Subcutaneous adipose tissue (tissue), 4 donors: ENCODE measurements around the gene INPP4A. TPM values are rescaled to one million over a fixed set of nuclear protein-coding genes. Genes with fewer than 3 reads are reported as not detected.

Source experiments
- CTCF ChIP-seq: fragments of 450-650 bp; IDR thresholded peaks from one replicate; pipeline ENCODE4 v1.5.1; 2016; ENCODE audit warnings: low read depth, mild to moderate bottlenecking, control low read depth, antibody characterized with exemption, moderate library complexity
- total RNA-seq, 4 donors: library from RNA; depleted of rRNA; stranded (reverse); fragments of >200 nt; gene quantifications; one replicate each; pipeline ENCODE4 v1.1.0, GENCODE V29; 2016

The INPP4A gene
- total RNA-seq, 4 donors from 2014 or later = 18.9 to 38.2 (median 22.0) TPM

GRCh38 chr2:98445177-98445682 is 572 bp downstream of the INPP4A start:
- no peak for TF ChIP-seq CTCF

GRCh38 chr2:98445683-98446581 is 1.3 kb downstream of the INPP4A start:
- TF ChIP-seq CTCF = no peak

DNA sequence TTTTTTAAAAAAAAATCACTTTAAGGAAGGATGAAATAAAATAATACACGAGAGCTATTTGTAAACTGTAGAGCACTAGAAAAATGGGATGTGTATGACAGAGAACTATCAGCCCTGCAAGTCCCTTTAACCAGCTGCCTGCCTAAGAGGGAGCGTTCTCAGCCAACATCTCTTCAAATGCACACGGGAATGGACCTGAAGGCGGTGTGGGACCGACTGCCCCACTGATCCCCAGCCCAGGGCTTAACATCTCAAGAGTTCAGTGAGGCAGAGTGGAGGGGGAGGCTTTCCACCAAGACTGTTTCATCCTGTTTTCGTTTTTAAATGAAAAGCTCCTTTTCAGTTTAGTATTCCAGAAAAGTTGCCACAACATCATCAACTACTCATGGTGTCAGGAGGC is 2.2 kb downstream of the INPP4A start:
- no peak for TF ChIP-seq CTCF

- no peak for TF ChIP-seq CTCF
Observed at GRCh38 chr2:98448441-98449145, 3.9 kb downstream of the INPP4A start.

- no peak for TF ChIP-seq CTCF
Observed at GRCh38 chr2:98452396-98453027, 7.9 kb downstream of the INPP4A start.

DNA sequence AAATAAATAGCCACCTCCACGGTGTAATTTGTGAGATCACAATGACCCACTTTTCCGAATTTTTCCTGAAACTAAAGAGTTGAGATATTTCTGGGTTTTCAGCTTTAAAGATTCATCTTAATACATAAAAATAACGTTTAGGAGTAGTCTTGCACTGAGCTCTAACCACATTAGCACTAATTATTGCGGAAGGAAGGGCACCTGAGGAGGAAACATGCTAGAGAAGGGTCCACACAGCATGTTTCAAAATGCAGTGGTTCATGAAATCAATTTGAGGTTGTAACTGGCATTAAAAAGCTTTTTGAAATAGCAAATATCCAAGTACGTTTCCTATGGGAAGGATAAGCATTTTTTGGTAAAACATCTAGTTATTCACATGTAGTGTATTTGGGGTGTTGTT is 8.4 kb downstream of the INPP4A start:
- TF ChIP-seq CTCF = no peak

DNA sequence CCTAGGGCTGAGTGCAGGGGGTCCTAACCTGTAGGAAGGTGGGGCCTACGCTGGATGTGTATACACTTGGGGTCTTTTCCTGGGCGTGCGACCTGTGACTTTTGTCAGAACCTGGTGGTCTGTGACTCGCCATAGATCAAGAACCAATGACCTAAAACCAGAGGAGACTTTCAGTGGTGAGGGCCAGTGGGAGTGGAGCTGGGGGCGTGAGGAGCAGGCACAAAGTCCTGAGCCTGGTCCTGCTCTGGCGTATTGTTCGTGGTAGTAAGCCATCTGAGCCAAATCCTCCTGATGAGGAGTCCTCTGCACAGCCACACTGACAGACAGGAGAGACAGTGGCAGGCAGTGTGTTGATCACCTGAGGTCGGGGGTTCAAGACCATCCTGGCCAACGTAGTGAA is 8.9 kb downstream of the INPP4A start:
- TF ChIP-seq CTCF = no peak
